Liver (tissue), 3 donors: ENCODE data around the gene TRIM45.

ENCODE experiments used
- ATF3 ChIP-seq: IDR thresholded peaks from 2 replicates; pipeline ENCODE4 v1.6.1; 2016; ENCODE audit warnings: antibody characterized with exemption
- CTCF ChIP-seq: fragments of 150-350 bp; IDR thresholded peaks from 2 replicates; pipeline ENCODE4 v1.5.1; 2017; ENCODE audit warnings: improper control_type of control experiment, low read depth, low read length; ENCODE audit not compliant: missing input control
- EGR1 ChIP-seq, 2 donors: IDR thresholded peaks; 2 replicates each; pipeline ENCODE4 v1.6.1; 2016 to 2018; ENCODE audit warnings: antibody characterized with exemption in 2 of 2, low read depth in 2 of 2
- FOXA1 ChIP-seq: IDR thresholded peaks from 2 replicates; pipeline ENCODE4 v1.6.1; 2016; ENCODE audit warnings: antibody characterized with exemption
- FOXA2 ChIP-seq: IDR thresholded peaks from 2 replicates; pipeline ENCODE4 v1.6.1; 2016; ENCODE audit warnings: antibody characterized with exemption
- GABPA ChIP-seq, 2 donors: IDR thresholded peaks in 1 of 2; conservative IDR thresholded peaks in 1 of 2; 2 replicates each; pipeline ENCODE4 v1.6.1; 2016; ENCODE audit warnings: antibody characterized with exemption in 2 of 2, mild to moderate bottlenecking in 1 of 2, moderate library complexity in 1 of 2
- TF ChIP-seq, protein P1 (sequence below): IDR thresholded peaks from 2 replicates; pipeline ENCODE4 v1.6.1; 2016; ENCODE audit warnings: antibody characterized with exemption
- donor health status: healthy.
- donor health status: healthy.

GRCh38 chr1:117122330-117123025, 929 bp upstream of the TRIM45 start:
- TF ChIP-seq CTCF (no peak), GABPA (IDR thresholded peaks at IDR 0.05 in 1 of 2, conservative IDR thresholded peaks at IDR 0.05 in 1 of 2) (no peak), FOXA1 (no peak), ATF3 (no peak), EGR1 (IDR thresholded peaks at IDR 0.05; ENCODE audit: low read depth in 2 of 2) (no peak), FOXA2 (no peak)
- TF ChIP-seq, protein P1, sequence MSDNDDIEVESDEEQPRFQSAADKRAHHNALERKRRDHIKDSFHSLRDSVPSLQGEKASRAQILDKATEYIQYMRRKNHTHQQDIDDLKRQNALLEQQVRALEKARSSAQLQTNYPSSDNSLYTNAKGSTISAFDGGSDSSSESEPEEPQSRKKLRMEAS, result no peak
